Ovary (tissue), 3 donors: ENCODE data around the gene ETV6.

Experiments used
- POLR2A ChIP-seq: fragments of 450-650 bp; IDR thresholded peaks from one replicate; pipeline ENCODE4 v1.6.1; 2017; ENCODE audit warnings: antibody characterized with exemption, mild to moderate bottlenecking, moderate library complexity
- TF ChIP-seq, protein P1 (sequence below), 3 donors: fragments of 450-650 bp in 2 of 3; fragments of 200-600 bp in 1 of 3; IDR thresholded peaks; one replicate each; pipeline versions ENCODE4 v1.5.1 to v1.8.0; 2016 to 2022; ENCODE audit warnings: antibody characterized with exemption in 3 of 3, mild to moderate bottlenecking in 1 of 3
- donor health status: DM: no; HTN: no; CAD: no.

DNA sequence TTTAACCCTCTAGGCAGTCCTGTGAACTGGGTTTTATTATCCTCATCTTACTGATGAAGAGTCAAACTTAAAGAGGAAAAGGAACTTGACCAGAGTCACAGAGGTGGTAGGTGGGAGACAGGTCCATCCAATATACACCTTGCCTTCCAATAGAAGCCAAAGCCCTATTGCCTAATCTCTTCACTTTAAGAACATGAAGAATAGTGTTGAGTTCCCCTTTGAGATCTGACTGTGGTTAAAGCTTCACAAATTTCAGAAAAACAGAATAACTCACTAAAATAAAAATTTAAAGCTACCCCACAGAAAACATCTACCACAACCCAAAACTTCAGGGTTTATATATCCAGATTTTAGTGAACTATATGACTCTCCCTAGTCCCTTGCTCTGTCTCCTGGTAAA is 115.4 kb downstream of the ETV6 start:
- TF ChIP-seq, protein P1, sequence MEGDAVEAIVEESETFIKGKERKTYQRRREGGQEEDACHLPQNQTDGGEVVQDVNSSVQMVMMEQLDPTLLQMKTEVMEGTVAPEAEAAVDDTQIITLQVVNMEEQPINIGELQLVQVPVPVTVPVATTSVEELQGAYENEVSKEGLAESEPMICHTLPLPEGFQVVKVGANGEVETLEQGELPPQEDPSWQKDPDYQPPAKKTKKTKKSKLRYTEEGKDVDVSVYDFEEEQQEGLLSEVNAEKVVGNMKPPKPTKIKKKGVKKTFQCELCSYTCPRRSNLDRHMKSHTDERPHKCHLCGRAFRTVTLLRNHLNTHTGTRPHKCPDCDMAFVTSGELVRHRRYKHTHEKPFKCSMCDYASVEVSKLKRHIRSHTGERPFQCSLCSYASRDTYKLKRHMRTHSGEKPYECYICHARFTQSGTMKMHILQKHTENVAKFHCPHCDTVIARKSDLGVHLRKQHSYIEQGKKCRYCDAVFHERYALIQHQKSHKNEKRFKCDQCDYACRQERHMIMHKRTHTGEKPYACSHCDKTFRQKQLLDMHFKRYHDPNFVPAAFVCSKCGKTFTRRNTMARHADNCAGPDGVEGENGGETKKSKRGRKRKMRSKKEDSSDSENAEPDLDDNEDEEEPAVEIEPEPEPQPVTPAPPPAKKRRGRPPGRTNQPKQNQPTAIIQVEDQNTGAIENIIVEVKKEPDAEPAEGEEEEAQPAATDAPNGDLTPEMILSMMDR (IDR thresholded peaks at IDR 0.05): no peak
- no peak for TF ChIP-seq POLR2A
